GM18519 (cell line): ENCODE results near the gene KRTAP1-3.
"Not testable (repeated sequence)": the region's sequence is repeated elsewhere in the genome, so short reads cannot be mapped to it uniquely, and the experiment has no call there.

Experiments
- ATAC-seq: cut with Tn5 transposase; IDR thresholded peaks from one replicate; pipeline ENCODE4 v1.9.1; 2021; ENCODE audit warnings: mild to moderate bottlenecking, moderate library complexity; ENCODE audit not compliant: unreplicated experiment, low FRiP score

Gene KRTAP1-3

GRCh38 chr17:41055130-41055529 is 20.5 kb upstream of the KRTAP1-3 start, which contains the start of gene KRTAP2-2:
KRTAP2-2 (minus strand) TSS chr17:41055230; CDS start chr17:41055211, 19 bp downstream.
- ATAC-seq: not testable (repeated sequence)

GRCh38 chr17:41054556-41054955 is 19.9 kb upstream of the KRTAP1-3 start:
- not testable (repeated sequence) for ATAC-seq

GRCh38 chr17:41054025-41054424 is 19.4 kb upstream of the KRTAP1-3 start:
- no peak for ATAC-seq

GRCh38 chr17:41052566-41052965 is 17.9 kb upstream of the KRTAP1-3 start:
- no peak for ATAC-seq

- ATAC-seq: no peak
Observed at GRCh38 chr17:41049110-41049509, 14.4 kb upstream of the KRTAP1-3 start.

- no peak for ATAC-seq
Observed at GRCh38 chr17:41048441-41048840, 13.8 kb upstream of the KRTAP1-3 start.

GRCh38 chr17:41046735-41047465 is 12.2 kb upstream of the KRTAP1-3 start, which contains the start of gene KRTAP2-1:
KRTAP2-1 (minus strand) TSS chr17:41047316; CDS start chr17:41047267, 49 bp downstream.
- ATAC-seq: not testable (repeated sequence)

GRCh38 chr17:41042953-41043352 is 8.3 kb upstream of the KRTAP1-3 start:
- ATAC-seq: no peak

GRCh38 chr17:41040783-41041571 is 6.3 kb upstream of the KRTAP1-3 start, which contains the start of gene KRTAP1-1:
KRTAP1-1 (minus strand) TSS chr17:41041450; CDS start chr17:41041397, 53 bp downstream.
- not testable (repeated sequence) for ATAC-seq

- no peak for ATAC-seq
Observed at GRCh38 chr17:41037853-41038350, 3.2 kb upstream of the KRTAP1-3 start.

- no peak for ATAC-seq
Observed at GRCh38 chr17:41029633-41030245, 4.9 kb downstream of the KRTAP1-3 start, which contains the start of gene KRTAP1-4. KRTAP1-4 (minus strand) TSS chr17:41030195; CDS start chr17:41030078, 117 bp downstream.

GRCh38 chr17:41026715-41027471 is 7.8 kb downstream of the KRTAP1-3 start, which contains the start of gene KRTAP1-5:
KRTAP1-5 (minus strand) TSS chr17:41027208; CDS start chr17:41027155, 53 bp downstream.
- no peak for ATAC-seq

GRCh38 chr17:41024697-41025096 is 10.0 kb downstream of the KRTAP1-3 start:
- ATAC-seq: no peak

- no peak for ATAC-seq
Observed at GRCh38 chr17:41020336-41020735, 14.3 kb downstream of the KRTAP1-3 start.

GRCh38 chr17:41019415-41019814 is 15.3 kb downstream of the KRTAP1-3 start:
- no peak for ATAC-seq

- ATAC-seq: no peak
Observed at GRCh38 chr17:41018541-41018940, 16.1 kb downstream of the KRTAP1-3 start.

- no peak for ATAC-seq
Observed at GRCh38 chr17:41016578-41017215, 18.0 kb downstream of the KRTAP1-3 start.

GRCh38 chr17:41015454-41015853 is 19.2 kb downstream of the KRTAP1-3 start:
- ATAC-seq: no peak

- no peak for ATAC-seq
Observed at GRCh38 chr17:41013606-41014005, 21.1 kb downstream of the KRTAP1-3 start.
